Keratinocyte (primary cell): ENCODE results near the gene CDC23.

Source experiments
- CTCF ChIP-seq, 3 experiments: IDR thresholded peaks in 1 of 3; conservative IDR thresholded peaks in 1 of 3; optimal IDR thresholded peaks in 1 of 3; 2 replicates in 2 of 3; 3 replicates in 1 of 3; pipeline versions ENCODE3 to v1.5.1; 2011; ENCODE audit warnings: low read length in 3 of 3, mild to moderate bottlenecking in 3 of 3, moderate library complexity in 2 of 3, control low read depth in 1 of 3, inconsistent platforms in 1 of 3; ENCODE audit not compliant: insufficient read depth in 2 of 3; ENCODE audit errors: extremely low read depth in 1 of 3
- EZH2 ChIP-seq: IDR thresholded peaks from one replicate; pipeline ENCODE4 v1.6.1; 2012; ENCODE audit warnings: inconsistent platforms, mild to moderate bottlenecking, low read length, moderate library complexity

- no peak for TF ChIP-seq CTCF (optimal IDR thresholded peaks at IDR 0.05 in 1 of 3, IDR thresholded peaks at IDR 0.05 in 1 of 3, conservative IDR thresholded peaks at IDR 0.05 in 1 of 3; ENCODE audit: extremely low read depth in 1 of 3, insufficient read depth in 2 of 3, low read length in 3 of 3)
- TF ChIP-seq EZH2 = no peak
Observed at GRCh38 chr5:138230261-138230660, 17.1 kb upstream of the CDC23 start.
